GM21390 (cell line): ENCODE data around the gene CPD.
"Not testable (repeated sequence)": the region's sequence is repeated elsewhere in the genome, so short reads cannot be mapped to it uniquely, and the experiment has no call there.

ENCODE experiments used
- ATAC-seq: cut with Tn5 transposase; IDR thresholded peaks from one replicate; pipeline ENCODE4 v1.9.1; 2021; ENCODE audit not compliant: unreplicated experiment

Gene CPD

GRCh38 chr17:30378825-30379302 is at the start of gene CPD:
TSS of gene CPD (plus strand) at chr17:30378927. CDS start at chr17:30378981, 54 bp downstream.
- peak; percentile 82 for ATAC-seq

- ATAC-seq = peak; percentile 64
Measured at GRCh38 chr17:30332057-30332542, 46.6 kb upstream of the CPD start.

- ATAC-seq = no peak
Measured at GRCh38 chr17:30333503-30334360, 45.0 kb upstream of the CPD start, which contains the start of gene TMIGD1. TSS of gene TMIGD1 (minus strand) at chr17:30334057. CDS start at chr17:30332133, 1,924 bp downstream.

GRCh38 chr17:30334421-30334820 is 44.3 kb upstream of the CPD start:
- no peak for ATAC-seq

GRCh38 chr17:30336369-30337171 is 42.2 kb upstream of the CPD start:
- no peak for ATAC-seq

DNA sequence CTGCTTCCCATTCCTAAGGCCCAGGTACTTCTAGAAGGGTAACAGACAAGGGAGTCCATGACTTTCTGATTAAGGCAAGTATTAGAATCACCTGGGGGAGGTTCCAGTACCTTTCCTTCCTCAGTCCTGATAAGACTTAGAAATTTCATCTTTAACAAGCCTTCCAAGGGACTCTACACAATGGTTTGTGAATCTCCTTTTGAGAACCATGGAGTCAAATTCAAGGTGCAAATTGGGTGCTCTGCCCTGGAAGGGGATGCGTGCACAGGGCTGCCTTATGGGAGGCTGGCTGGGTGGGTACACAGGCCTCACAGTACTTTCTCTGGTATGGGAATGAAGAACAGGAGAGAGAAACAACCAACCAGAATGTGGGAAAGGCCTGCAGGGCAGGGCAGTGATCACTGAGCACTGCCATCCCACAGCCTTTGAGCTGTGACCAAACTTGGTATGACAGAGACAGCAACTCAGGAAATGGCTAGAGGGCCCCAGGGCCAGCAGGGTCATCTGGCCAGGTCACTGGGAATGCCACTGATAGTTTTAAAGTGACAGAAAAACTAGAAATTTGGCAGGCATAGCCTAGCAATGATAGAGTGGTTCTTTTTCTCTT is 41.2 kb upstream of the CPD start:
- no peak for ATAC-seq

GRCh38 chr17:30339086-30339485 is 39.6 kb upstream of the CPD start:
- no peak for ATAC-seq

- ATAC-seq = no peak
Measured at GRCh38 chr17:30340801-30341356, 37.8 kb upstream of the CPD start.

- no peak for ATAC-seq
Measured at GRCh38 chr17:30341703-30342249, 37.0 kb upstream of the CPD start.

- ATAC-seq = not testable (repeated sequence)
Measured at GRCh38 chr17:30343244-30343643, 35.5 kb upstream of the CPD start.

DNA sequence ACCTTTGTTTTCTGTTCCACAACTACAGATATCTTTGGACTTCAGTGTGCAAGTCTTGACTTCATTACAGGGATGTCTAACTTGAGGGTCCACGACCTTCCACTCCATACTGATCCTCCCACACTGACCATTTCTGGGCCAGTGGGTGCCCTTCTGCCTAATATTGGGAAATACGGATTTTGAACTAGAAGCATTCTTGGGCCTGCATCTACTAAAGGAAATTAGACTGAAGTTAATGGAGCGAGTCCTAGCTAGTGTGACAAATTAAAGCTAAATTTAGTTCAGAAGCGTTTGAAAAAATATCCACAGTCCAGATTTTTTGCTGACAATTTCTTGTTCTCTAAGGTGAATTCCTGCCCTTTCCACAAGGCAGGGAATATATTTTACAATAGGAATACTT is 34.9 kb upstream of the CPD start:
- no peak for ATAC-seq

GRCh38 chr17:30344283-30345088 is 34.2 kb upstream of the CPD start:
- no peak for ATAC-seq

DNA sequence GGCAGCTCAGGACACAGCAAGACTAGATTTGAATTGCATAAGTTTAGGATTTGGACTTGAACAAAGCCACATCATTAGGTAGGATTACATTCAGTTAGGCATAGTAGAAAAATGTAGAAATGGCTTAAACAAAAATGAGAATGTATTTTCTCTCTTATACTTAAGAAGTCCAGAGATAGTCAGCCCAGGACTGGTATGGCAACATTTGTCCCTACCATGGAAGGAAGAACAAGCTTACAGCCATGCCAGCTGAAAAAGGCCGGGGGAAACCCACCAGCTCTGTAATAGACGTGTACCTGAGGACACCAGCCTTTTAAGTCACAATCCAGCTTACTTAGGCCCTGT is 33.7 kb upstream of the CPD start:
- ATAC-seq = no peak

DNA sequence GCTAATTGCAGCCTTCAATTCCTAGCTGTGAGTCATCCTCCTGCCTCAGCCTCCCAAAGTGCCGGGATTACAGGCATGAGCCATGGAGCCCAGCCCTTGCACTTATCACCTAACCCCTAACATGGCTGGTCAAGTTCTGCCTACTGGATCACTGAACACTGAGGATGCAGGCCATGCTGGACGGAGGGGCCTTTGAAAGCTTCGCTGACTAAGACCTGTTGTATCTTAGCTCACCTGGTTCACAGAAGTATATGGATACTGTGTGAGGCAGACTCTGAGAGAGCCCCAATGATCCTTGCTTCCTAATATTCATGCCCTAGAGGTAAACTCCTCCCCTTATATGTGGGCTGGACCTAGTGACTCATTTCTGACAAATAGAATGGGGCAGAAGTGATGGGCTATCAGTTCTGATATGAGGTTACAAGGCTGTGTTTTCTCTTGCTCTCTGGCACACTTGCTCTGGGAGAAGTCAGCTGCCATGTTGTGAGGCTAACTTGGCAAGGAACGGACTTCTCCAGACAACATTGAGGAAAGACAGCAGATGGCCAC is 33.1 kb upstream of the CPD start:
- no peak for ATAC-seq

- no peak for ATAC-seq
Measured at GRCh38 chr17:30346221-30346795, 32.4 kb upstream of the CPD start.

DNA sequence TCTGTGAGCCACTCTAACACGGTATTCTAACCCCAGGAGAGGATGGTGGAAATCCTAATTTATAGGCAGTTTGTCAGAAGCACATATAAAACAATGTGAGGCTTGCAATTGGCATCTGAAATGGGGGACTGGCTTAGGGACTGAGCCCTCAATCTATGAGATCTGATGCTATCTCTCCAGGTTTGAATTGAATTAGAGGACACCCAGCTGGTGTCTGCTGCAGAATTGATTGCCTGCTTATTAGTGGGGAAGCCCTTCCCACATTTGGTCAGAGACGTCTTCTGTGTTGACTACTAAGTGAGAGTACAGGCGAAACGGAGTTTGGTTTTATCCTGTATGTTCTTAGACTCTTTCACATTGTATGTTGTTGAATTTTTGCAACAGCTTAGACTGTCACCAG is 31.2 kb upstream of the CPD start:
- no peak for ATAC-seq

GRCh38 chr17:30349252-30349651 is 29.5 kb upstream of the CPD start:
- no peak for ATAC-seq

DNA sequence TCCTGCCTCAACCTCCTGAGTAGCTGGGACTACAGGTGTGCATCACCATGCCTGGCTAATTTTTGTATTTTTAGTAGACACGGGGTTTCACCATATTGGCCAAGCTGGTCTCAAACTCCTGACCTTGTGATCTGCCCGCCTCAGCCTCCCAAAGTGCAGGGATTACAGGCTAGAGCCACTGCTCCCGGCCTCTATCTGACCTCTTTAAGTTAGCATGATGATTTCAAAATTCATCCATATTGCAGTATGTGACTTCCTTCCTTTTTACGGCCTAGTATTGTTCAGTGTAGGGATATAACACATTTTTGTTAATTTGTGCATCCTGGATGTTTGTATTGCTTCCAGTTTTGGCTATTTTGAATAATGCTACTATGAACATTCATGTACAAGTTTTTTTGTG is 27.5 kb upstream of the CPD start:
- ATAC-seq = not testable (repeated sequence)

- ATAC-seq = no peak
Measured at GRCh38 chr17:30351735-30352134, 27.0 kb upstream of the CPD start.
